GM12892 (cell line): Measurements from ENCODE around the gene OTOR.

ENCODE experiments used
- DNase-seq: peaks from one replicate; pipeline ENCODE4 v3.0.0; 2011; ENCODE audit not compliant: insufficient read length
- FAIRE-seq: peaks from 2 replicates; lab custom pipeline; 2011; peaks lifted over from hg19 to GRCh38; lab: Jason Lieb, UNC
- POLR2A ChIP-seq: IDR thresholded peaks from 2 replicates; pipeline ENCODE4 v1.6.1; 2011; ENCODE audit warnings: low read depth, low read length, control low read depth
- POLR2AphosphoS5 ChIP-seq: IDR thresholded peaks from 2 replicates; pipeline ENCODE4 v1.6.1; 2011; ENCODE audit warnings: low read depth, low read length, control low read depth
- TAF1 ChIP-seq: IDR thresholded peaks from 2 replicates; pipeline ENCODE4 v1.6.1; 2011; ENCODE audit warnings: low read depth, mild to moderate bottlenecking, control low read depth, low read length, borderline replicate concordance

The OTOR gene

GRCh38 chr20:16714751-16715150 lies 33.4 kb upstream of the OTOR start:
- TF ChIP-seq POLR2AphosphoS5 (no peak), TAF1 (no peak), POLR2A (no peak)
- DNase-seq: no peak
- no peak for FAIRE-seq

- FAIRE-seq (no peak), DNase-seq (no peak)
- TF ChIP-seq TAF1 (no peak), POLR2AphosphoS5 (no peak), POLR2A (no peak)
These were observed 28.7 kb upstream of the OTOR start for GRCh38 chr20:16719421-16719820.

- DNase-seq: no peak
- no peak for FAIRE-seq
- TF ChIP-seq POLR2A: no peak
- no peak for TF ChIP-seq POLR2AphosphoS5
- no peak for TF ChIP-seq TAF1
These were observed 19.1 kb upstream of the OTOR start for GRCh38 chr20:16729080-16729479.

GRCh38 chr20:16729565-16730460 lies 18.3 kb upstream of the OTOR start, which contains the start of gene SNRPB2:
Gene SNRPB2 (plus strand): TSS chr20:16730026. CDS start chr20:16731703, 1,677 bp downstream.
- peak; percentile 56 for DNase-seq
- TF ChIP-seq POLR2A: peak; percentile 97
- peak; percentile 96 for TF ChIP-seq POLR2AphosphoS5
- peak; percentile 91 for TF ChIP-seq TAF1
- peak; percentile 92 for FAIRE-seq

GRCh38 chr20:16732506-16733152 lies 15.5 kb upstream of the OTOR start:
- DNase-seq: no peak

GRCh38 chr20:16740365-16741072 lies 7.6 kb upstream of the OTOR start:
- FAIRE-seq: no peak
- TF ChIP-seq TAF1 (no peak), POLR2A (no peak), POLR2AphosphoS5 (no peak)
- DNase-seq: no peak

More at GRCh38 chr20:16732506-16733152, 15.5 kb upstream of the OTOR start:
- TF ChIP-seq POLR2AphosphoS5: no peak
- no peak for TF ChIP-seq POLR2A
- TF ChIP-seq TAF1: no peak
- no peak for FAIRE-seq

- TF ChIP-seq POLR2AphosphoS5 (no peak), TAF1 (no peak), POLR2A (no peak)
- DNase-seq: no peak
- no peak for FAIRE-seq
These were observed 3.9 kb upstream of the OTOR start for GRCh38 chr20:16744178-16744807.

- TF ChIP-seq TAF1: no peak
- TF ChIP-seq POLR2AphosphoS5: no peak
- TF ChIP-seq POLR2A: no peak
- FAIRE-seq (no peak), DNase-seq (no peak)
These were observed 3.0 kb upstream of the OTOR start for GRCh38 chr20:16745204-16745603.

- FAIRE-seq (no peak), DNase-seq (no peak)
- TF ChIP-seq TAF1 (no peak), POLR2A (no peak), POLR2AphosphoS5 (no peak)
These were observed 807 bp upstream of the OTOR start for GRCh38 chr20:16747291-16747811.

GRCh38 chr20:16749573-16749972 lies 1.4 kb downstream of the OTOR start:
- TF ChIP-seq POLR2A: no peak
- TF ChIP-seq TAF1: no peak
- TF ChIP-seq POLR2AphosphoS5: no peak
- DNase-seq (no peak), FAIRE-seq (no peak)

- no peak for TF ChIP-seq TAF1
- no peak for TF ChIP-seq POLR2A
- no peak for TF ChIP-seq POLR2AphosphoS5
- FAIRE-seq: no peak
These were observed 3.9 kb downstream of the OTOR start for GRCh38 chr20:16752082-16752481.

More at GRCh38 chr20:16752082-16752481, 3.9 kb downstream of the OTOR start:
- no peak for DNase-seq
